Stimulated activated CD8-positive, alpha-beta memory T cell treated with anti-CD3 and anti-CD28 coated beads, Interleukin-4, amount 100 ng/mL, for 48 hours (primary cell): ENCODE measurements around the gene PITPNM1.
A peak's percentile ranks its signal among the peaks of the same experiment; 100 is the strongest.
"Not testable (repeated sequence)": the region's sequence is repeated elsewhere in the genome, so short reads cannot be mapped to it uniquely, and the experiment has no call there.

Experiments used
- DNase-seq: peaks from one replicate; pipeline ENCODE4 v3.0.0-alpha.2; 2020

PITPNM1 gene

GRCh38 chr11:67522844-67523555 is 17.8 kb upstream of the PITPNM1 start, which contains the start of gene CABP2:
TSS of gene CABP2 (minus strand) at chr11:67523446. CDS start at chr11:67523326, 120 bp downstream.
- no peak for DNase-seq

GRCh38 chr11:67522338-67522737 is 17.2 kb upstream of the PITPNM1 start:
- DNase-seq: no peak

GRCh38 chr11:67521924-67522323 is 16.8 kb upstream of the PITPNM1 start:
- DNase-seq: no peak

GRCh38 chr11:67520856-67521824 is 16.0 kb upstream of the PITPNM1 start:
- no peak for DNase-seq

- DNase-seq: no peak
These were observed 14.6 kb upstream of the PITPNM1 start for GRCh38 chr11:67519726-67520125.

GRCh38 chr11:67517784-67518552 is 12.8 kb upstream of the PITPNM1 start:
- no peak for DNase-seq

GRCh38 chr11:67516806-67517205 is 11.6 kb upstream of the PITPNM1 start:
- no peak for DNase-seq

- DNase-seq: no peak
These were observed 9.0 kb upstream of the PITPNM1 start for GRCh38 chr11:67514116-67514515.

- DNase-seq: not testable (repeated sequence)
These were observed 6.4 kb upstream of the PITPNM1 start for GRCh38 chr11:67511558-67511957.

- no peak for DNase-seq
These were observed 4.8 kb upstream of the PITPNM1 start for GRCh38 chr11:67510023-67510345.

GRCh38 chr11:67508486-67509121 is 3.4 kb upstream of the PITPNM1 start:
- peak; percentile 100 for DNase-seq

GRCh38 chr11:67507864-67508485 is 2.8 kb upstream of the PITPNM1 start, which contains the start of gene CDK2AP2:
TSS of gene CDK2AP2 (minus strand) at chr11:67508162. CDS start at chr11:67508082, 80 bp downstream.
- DNase-seq: peak; percentile 99

- DNase-seq: no peak
These were observed 2.2 kb upstream of the PITPNM1 start for GRCh38 chr11:67507242-67507863.

GRCh38 chr11:67506426-67507051 is 1.4 kb upstream of the PITPNM1 start:
- DNase-seq: peak; percentile 39

GRCh38 chr11:67505605-67506396 is 638 bp upstream of the PITPNM1 start:
- DNase-seq: peak; percentile 95

- DNase-seq: peak; percentile 70
These were observed 886 bp downstream of the PITPNM1 start for GRCh38 chr11:67504005-67504949.

GRCh38 chr11:67503119-67504004 is 1.8 kb downstream of the PITPNM1 start:
- no peak for DNase-seq
